Liver (tissue), 3 donors: ENCODE results near the gene ADCY4.

ENCODE experiments used
- EGR1 ChIP-seq, 2 donors: IDR thresholded peaks; 2 replicates each; pipeline ENCODE4 v1.6.1; 2016 to 2018; ENCODE audit warnings: antibody characterized with exemption in 2 of 2, low read depth in 2 of 2
- GABPA ChIP-seq, 2 donors: IDR thresholded peaks in 1 of 2; conservative IDR thresholded peaks in 1 of 2; 2 replicates each; pipeline ENCODE4 v1.6.1; 2016; ENCODE audit warnings: antibody characterized with exemption in 2 of 2, mild to moderate bottlenecking in 1 of 2, moderate library complexity in 1 of 2
- RAD21 ChIP-seq, 2 donors: IDR thresholded peaks; 2 replicates each; pipeline ENCODE4 v1.6.1; 2016; ENCODE audit warnings: antibody characterized with exemption in 2 of 2, mild to moderate bottlenecking in 2 of 2
- SP1 ChIP-seq: IDR thresholded peaks from 2 replicates; pipeline ENCODE4 v1.6.1; 2018; ENCODE audit warnings: antibody characterized with exemption, mild to moderate bottlenecking
- TAF1 ChIP-seq: conservative IDR thresholded peaks from 2 replicates; pipeline ENCODE4 v1.6.1; 2016; ENCODE audit warnings: antibody characterized with exemption, mild to moderate bottlenecking
- YY1 ChIP-seq: IDR thresholded peaks from 2 replicates; pipeline ENCODE4 v1.6.1; 2016; ENCODE audit warnings: antibody characterized with exemption, mild to moderate bottlenecking
- TF ChIP-seq, protein P1 (sequence below): IDR thresholded peaks from 2 replicates; pipeline ENCODE4 v1.6.1; 2016; ENCODE audit warnings: antibody characterized with exemption
- TF ChIP-seq, protein P2 (sequence below): fragments of 150-350 bp; IDR thresholded peaks from 2 replicates; pipeline ENCODE4 v1.5.1; 2017; ENCODE audit warnings: improper control_type of control experiment, low read depth, low read length; ENCODE audit not compliant: missing input control
- TF ChIP-seq, protein P3 (sequence below): IDR thresholded peaks from 2 replicates; pipeline ENCODE4 v1.6.1; 2016; ENCODE audit warnings: antibody characterized with exemption, mild to moderate bottlenecking
- donor health status: healthy.
- donor health status: healthy.

DNA sequence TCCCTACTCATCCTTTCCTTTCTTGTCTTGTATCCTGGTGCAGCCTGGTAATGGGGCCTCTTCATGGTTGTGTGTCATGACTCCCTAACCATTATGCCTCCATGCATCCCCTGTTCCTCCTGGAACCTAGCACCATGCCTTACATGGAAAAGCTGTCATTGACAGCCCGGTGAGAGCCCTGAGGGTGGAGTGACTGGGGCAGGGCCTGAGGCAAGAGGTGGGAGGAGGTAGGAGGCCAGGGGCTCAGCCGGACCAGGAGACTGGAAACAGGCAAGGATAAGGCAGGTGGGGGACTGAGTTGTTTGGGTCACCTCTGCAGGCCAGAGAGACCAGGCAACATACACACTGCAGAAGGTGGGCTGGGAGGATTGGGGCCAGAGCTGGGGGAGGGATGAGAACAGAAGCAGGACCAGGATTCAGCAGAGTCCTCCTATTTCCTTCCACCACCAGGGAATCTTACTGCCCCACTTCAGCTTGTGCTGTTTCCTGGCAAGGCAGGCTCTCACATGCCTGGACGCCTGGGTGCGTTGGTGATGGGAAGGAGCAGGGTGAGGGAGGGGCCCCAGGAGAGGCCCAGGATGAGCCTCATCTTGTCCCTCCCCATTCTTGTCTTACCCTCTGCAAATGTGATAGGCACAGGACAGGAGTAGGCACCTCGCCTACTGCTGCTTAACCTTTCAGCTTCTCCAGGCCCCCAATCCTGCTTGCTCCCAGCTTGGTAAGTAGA lies 25.2 kb downstream of the ADCY4 start, which contains the start of gene LTB4R2:
- TF ChIP-seq, protein P1, sequence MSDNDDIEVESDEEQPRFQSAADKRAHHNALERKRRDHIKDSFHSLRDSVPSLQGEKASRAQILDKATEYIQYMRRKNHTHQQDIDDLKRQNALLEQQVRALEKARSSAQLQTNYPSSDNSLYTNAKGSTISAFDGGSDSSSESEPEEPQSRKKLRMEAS, result no peak
- TF ChIP-seq, protein P2, sequence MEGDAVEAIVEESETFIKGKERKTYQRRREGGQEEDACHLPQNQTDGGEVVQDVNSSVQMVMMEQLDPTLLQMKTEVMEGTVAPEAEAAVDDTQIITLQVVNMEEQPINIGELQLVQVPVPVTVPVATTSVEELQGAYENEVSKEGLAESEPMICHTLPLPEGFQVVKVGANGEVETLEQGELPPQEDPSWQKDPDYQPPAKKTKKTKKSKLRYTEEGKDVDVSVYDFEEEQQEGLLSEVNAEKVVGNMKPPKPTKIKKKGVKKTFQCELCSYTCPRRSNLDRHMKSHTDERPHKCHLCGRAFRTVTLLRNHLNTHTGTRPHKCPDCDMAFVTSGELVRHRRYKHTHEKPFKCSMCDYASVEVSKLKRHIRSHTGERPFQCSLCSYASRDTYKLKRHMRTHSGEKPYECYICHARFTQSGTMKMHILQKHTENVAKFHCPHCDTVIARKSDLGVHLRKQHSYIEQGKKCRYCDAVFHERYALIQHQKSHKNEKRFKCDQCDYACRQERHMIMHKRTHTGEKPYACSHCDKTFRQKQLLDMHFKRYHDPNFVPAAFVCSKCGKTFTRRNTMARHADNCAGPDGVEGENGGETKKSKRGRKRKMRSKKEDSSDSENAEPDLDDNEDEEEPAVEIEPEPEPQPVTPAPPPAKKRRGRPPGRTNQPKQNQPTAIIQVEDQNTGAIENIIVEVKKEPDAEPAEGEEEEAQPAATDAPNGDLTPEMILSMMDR, result no peak
- TF ChIP-seq EGR1 (IDR thresholded peaks at IDR 0.05; ENCODE audit: low read depth in 2 of 2) (no peak), GABPA (IDR thresholded peaks at IDR 0.05 in 1 of 2, conservative IDR thresholded peaks at IDR 0.05 in 1 of 2) (no peak), RAD21 (IDR thresholded peaks at IDR 0.05) (no peak), YY1 (no peak), SP1 (no peak), TAF1 (no peak)
- TF ChIP-seq, protein P3, sequence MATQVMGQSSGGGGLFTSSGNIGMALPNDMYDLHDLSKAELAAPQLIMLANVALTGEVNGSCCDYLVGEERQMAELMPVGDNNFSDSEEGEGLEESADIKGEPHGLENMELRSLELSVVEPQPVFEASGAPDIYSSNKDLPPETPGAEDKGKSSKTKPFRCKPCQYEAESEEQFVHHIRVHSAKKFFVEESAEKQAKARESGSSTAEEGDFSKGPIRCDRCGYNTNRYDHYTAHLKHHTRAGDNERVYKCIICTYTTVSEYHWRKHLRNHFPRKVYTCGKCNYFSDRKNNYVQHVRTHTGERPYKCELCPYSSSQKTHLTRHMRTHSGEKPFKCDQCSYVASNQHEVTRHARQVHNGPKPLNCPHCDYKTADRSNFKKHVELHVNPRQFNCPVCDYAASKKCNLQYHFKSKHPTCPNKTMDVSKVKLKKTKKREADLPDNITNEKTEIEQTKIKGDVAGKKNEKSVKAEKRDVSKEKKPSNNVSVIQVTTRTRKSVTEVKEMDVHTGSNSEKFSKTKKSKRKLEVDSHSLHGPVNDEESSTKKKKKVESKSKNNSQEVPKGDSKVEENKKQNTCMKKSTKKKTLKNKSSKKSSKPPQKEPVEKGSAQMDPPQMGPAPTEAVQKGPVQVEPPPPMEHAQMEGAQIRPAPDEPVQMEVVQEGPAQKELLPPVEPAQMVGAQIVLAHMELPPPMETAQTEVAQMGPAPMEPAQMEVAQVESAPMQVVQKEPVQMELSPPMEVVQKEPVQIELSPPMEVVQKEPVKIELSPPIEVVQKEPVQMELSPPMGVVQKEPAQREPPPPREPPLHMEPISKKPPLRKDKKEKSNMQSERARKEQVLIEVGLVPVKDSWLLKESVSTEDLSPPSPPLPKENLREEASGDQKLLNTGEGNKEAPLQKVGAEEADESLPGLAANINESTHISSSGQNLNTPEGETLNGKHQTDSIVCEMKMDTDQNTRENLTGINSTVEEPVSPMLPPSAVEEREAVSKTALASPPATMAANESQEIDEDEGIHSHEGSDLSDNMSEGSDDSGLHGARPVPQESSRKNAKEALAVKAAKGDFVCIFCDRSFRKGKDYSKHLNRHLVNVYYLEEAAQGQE, result no peak
